Inferior parietal cortex (tissue), 1 donor: Measurements from ENCODE around the gene TSC1.

Experiments
- DNase-seq: peaks from one replicate; pipeline ENCODE4 v3.0.0-alpha.2; 2016; ENCODE audit errors: extremely low spot score

TSC1 gene

DNA sequence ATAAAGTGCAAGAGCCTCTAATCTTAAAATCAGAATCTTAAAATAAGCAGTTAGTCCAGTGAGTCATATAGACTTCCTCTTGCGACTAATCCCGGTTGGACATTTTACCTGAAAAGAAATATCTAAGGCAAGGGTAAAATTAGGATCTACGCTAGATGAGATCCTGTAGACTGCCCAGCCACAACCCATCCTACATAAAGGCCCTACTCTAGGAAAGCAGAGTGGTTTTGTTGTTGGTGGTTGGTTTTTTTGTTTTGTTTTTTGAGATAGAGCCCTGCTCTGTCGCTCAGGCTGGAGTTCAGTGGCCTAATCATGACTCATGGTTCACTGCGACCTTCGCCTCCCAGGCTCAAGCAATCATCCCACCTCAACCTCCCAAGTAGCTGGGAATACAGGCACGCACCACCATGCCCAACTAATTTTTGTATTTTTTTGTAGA is 6.9 kb downstream of the TSC1 start:
- no peak for DNase-seq

GRCh38 chr9:132935026-132935425 is 9.4 kb downstream of the TSC1 start:
- DNase-seq = no peak

DNA sequence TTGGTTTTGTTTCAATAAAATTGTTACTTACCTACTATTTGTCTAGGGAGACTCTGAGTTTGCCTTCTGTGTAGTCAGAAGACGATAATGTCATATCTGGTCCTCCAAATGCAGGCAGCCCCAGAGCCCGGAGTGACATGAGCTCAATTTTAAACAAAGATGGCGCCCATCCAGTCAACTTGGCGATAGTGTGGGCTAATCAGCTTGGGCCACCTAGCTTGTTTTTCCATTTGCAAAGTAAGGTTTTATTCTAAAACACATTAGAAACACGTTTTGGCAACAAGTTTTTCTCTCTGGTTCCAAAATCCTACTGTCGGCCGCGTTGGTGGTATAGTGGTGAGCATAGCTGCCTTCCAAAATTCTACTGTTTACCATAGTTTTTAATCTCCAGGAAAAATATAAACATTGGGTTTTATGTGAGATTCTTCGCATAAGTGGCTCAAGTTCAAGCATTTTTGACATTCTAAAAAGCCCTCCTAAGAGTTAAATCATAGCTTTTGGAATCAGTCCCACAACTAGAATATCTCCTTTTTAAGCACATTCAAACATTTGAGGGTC is 13.2 kb downstream of the TSC1 start:
- DNase-seq = no peak

- DNase-seq = no peak
These were observed 16.7 kb downstream of the TSC1 start for GRCh38 chr9:132927704-132928103.

GRCh38 chr9:132923346-132923902 is 21.0 kb downstream of the TSC1 start:
- no peak for DNase-seq

DNA sequence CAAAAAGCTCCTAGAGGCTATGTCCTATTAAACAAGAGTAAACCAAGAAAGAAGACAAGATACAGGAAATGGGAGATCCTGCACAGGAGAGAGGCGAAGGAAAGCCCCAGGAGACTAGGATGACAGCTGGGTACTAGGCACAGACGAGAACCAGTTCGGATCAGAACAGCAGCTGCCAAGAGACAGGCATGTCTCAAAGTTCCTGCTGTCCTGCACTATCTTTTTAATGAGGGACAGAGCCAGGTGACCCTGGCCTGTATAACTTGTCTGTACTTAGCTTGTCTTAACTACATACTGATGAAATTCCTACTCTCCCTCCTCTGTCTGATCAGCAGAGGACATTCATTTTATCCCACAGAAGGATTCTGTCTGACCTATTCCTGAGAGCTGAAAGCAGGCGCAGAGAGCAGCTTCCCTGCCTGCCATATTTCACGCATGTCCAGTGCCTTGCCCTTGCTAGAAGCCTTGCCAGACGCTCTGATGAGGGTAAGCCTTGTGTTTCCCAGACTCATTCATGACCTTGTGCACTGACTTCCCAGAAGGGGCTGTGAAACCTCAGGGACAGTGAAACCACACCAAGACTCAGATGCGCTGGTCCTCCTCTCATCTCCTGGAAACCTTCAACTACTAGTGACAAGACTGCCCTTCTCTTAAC is 24.7 kb downstream of the TSC1 start:
- DNase-seq = no peak

DNA sequence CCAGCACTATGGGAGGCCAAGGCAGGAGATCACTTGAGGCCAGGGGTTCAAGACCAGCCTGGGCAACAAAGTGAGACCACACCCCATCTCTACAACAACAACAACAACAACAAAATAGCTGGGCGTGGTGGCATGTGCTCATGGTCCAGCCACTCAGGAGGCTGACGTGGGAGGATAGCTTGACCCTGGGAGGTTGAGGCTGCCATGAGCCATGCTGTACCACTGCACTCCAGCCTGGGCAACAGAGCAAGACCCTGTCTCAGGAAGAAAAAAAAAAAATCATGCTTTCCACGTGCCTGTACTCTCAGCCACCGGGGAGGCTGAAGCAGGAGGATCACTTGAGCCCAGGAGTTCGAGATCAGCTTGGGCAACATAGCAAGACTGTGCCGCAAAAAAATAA is 29.5 kb downstream of the TSC1 start:
- DNase-seq = no peak

DNA sequence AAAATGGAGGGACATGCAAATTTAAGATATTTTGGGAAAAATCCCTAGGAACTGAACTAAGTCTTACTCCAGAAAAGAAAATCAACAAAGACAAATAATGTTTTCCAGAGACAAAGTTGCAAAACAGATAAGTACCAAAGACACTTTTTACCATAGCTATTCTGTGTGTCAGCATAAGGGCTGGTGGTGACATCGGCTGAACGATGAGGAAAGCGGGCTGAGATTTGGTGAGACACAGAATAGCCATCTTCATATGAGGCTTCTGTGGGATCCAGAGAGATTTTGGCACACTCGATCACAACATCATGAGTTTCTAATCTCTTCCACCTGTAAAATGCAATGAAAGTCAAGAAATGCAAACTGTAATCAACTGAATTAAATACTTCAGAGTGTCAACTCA is 32.3 kb downstream of the TSC1 start:
- DNase-seq = no peak

GRCh38 chr9:132910376-132910775 is 34.0 kb downstream of the TSC1 start:
- no peak for DNase-seq

DNA sequence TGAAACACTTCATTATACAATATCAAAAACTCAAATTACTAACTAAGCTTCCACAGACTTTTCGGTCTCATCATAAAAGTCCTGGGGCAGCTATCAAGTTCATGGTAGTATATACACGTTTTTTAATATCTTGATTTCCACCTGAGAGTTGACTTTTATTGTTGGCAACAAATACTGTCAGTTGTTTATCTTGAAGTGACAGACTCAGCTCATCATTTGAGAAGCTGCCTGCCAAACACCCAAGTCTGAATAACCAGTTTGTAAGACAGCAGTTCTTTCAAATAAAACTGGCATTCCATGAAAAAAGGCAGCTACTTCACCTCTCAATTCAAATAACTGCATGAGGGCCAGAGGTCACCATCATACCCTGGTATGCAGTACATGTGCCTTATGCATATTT is 35.1 kb downstream of the TSC1 start:
- DNase-seq = no peak

GRCh38 chr9:132908635-132909034 is 35.8 kb downstream of the TSC1 start:
- DNase-seq = no peak

GRCh38 chr9:132905726-132906125 is 38.7 kb downstream of the TSC1 start:
- DNase-seq = no peak

DNA sequence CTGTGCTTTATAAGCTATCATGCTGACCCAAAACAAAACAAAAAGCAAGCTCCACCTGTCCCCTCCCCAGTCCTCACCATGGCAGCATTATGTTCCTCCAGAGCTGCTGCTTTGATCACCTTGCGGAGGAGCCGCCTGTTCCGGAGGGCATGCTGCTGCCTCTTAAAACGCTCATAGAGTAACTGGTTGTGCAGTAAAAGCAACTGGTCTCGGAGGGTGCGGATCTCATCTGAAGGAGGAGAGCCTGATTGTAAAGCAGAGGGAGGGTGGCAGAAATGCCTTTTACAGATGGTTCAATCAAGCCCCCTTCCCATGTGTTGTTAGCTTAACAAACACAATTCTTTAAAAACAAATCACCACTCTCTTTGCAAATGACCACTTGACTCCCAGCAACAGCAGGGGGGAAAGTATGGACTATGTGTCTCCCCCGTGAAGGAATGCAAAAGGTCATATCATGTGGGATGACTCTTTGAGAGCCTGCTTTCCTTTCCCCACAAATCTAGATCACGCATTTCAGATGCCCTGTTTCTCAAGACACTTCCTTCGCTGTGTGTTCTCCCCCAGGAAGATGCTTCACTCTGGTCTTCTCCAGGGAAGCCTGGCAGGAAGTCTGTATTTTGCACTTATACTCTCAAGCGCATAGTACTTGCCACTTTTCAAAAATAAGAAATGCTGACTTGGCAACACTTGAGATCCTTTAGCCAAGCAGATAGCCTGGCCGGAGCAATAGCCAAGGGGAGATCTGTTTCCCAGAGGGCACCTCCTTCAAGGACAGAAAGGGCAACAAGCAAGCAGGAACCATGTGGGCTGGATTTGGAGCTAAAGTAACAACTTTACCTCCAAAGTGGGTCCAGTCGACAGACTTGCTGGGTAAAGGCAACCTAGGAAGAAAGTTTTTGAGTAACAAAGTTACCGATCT is 40.6 kb downstream of the TSC1 start:
- DNase-seq = no peak

DNA sequence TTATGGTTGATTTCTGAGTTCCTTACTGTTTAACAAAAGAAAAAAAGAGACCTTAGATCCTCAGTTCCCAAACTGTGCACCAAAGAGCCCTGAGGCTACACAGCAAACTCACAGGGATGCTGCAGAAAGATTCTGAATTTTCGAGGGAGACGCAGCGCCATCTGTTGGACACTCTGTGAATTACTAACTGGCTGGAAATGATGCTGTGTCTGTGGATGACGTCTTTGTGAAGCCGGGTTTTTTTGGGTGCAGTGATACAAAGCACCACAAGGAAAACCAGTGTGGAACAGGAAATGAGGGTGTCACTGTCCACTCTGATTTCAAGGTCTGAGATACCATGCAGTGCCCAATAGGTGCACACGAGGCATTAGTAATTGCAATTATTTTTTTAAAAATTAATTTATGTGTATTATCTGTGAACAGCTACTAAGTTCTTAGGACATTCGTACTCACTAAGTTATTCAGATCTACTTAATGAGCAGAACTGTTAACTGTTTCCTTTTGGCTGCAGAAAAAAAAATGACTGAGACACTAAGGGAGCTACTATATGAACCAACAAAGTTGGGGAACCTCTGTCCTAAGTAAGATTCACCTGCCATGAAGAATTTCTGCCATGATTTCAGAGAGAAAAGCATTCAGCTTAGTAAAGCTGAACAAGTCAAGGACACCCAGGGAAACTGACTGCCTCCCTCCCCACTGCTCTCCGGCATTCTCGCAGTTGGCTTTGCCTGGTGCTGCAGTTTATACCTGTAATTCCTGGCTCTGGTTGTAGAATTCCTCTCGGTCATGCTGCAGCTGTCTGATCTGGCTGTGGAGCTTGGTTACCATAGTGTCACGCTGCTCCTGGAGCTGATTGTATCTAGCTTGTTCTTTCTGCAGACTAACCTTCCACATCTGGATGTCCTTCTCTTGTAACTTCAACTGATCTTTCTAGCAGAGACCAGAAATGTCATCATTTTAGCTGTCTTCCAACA is 42.3 kb downstream of the TSC1 start:
- peak; percentile 93 for DNase-seq

- no peak for DNase-seq
These were observed 46.4 kb downstream of the TSC1 start for GRCh38 chr9:132898051-132898450.

- DNase-seq = peak; percentile 87
These were observed 47.5 kb downstream of the TSC1 start for GRCh38 chr9:132896906-132897305.

DNA sequence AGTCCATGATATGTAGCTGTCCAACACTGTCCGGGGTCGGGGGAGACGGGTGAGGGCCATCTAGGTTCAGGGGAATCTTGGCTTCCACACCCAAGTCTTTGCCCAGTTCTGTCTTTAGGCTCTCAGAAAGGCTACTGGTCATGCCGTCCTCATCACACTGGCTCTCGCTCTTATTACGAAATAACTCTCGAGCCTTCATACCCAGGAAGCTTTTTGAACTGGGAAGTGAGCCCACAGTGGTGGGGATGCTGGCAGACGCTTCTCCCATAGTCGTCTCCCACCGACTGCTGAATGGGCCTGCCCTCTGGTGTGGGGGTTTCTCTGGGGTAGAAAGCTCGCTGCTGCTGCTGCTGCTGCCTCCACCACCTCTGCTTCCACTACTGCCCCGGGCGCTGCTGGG is 48.2 kb downstream of the TSC1 start:
- no peak for DNase-seq

DNA sequence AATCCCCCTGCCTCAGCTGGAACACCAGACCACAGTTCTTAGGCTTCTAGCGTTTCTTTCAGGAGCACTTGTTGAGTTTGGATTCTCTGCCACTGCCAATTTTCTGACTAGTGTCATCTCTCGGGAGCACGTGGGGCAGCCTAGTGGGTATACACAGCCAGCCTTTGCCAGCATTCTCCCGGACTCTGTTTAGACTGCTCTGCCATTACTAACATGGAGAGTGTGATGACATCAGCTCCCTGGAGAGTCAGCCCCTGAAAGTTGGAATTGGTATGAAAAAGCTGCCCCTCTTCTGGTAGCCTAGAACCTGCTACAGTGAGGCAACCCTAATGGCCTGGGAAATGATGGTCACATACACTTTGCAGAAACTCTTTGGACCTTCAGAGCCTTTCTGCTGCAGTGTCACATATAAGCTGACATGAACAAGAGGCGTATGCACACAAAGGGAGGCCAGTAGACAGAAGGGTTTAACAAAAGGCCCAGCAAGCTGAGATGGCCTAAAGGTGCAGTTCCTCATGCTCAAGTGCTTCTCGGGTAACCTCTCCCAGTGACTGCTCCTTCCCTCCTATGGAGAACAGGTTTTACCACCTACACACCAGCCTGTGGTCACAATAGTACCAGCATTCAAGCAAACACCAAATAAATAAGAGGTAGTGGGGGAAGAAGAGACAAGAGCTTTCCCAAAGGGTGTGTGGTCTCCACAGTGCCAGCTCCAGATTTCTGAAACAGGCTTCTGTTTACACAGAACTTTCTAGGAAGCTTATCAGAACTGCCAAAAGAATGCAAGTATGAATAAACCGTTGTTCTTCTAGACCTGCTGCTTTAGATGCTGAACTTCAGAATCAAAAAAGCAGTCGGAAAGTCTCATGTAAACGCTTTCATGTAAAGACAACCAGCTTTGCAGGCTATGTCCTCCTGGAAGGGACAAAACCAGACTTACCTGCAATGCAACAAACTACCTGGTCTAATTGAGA is 49.3 kb downstream of the TSC1 start:
- no peak for DNase-seq

DNA sequence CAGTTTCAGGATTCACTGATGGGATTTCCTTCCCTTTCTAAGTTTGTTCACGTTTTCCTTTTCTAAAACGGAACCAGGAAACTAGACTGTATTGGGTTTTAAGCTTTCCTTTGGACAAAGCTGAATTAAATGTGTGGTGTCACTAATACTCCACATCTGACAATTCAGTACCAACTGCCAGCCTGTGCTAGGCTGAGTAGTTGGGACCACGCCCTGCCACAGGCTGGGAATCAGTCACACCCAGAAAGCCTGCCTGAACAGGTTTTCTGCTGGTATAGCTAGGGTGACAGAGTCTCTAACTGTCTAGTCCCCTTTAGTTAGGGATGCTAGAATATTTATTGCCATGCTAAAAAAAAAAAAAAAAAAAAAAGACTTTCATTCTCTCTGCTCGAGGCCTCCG is 50.1 kb downstream of the TSC1 start:
- no peak for DNase-seq

GRCh38 chr9:132892400-132892799 is 52.0 kb downstream of the TSC1 start:
- DNase-seq = no peak
